K562 (cell line): ENCODE results near the gene ADAMTS7. TPM values are rescaled to one million over a fixed set of nuclear protein-coding genes. Genes with fewer than 3 reads are reported as not detected.

Source experiments
- ELK3 ChIP-seq: fragments of 450-650 bp; formaldehyde crosslinking; IDR thresholded peaks from 2 replicates; pipeline ENCODE4 v1.4.0; 2020; ENCODE audit warnings: mild to moderate bottlenecking
- GATAD2B ChIP-seq: fragments of 450-650 bp; IDR thresholded peaks from 2 replicates; pipeline ENCODE4 v1.6.1; 2017; ENCODE audit warnings: mild to moderate bottlenecking, borderline replicate concordance
- KAT7 ChIP-seq: sonication (generic); formaldehyde crosslinking; IDR thresholded peaks from 2 replicates; pipeline ENCODE4 v1.8.0; 2022; ENCODE audit warnings: missing genetic modification reagents, mild to moderate bottlenecking, borderline replicate concordance
- MIER1 ChIP-seq: fragments of 450-650 bp; IDR thresholded peaks from 2 replicates; pipeline ENCODE4 v1.6.1; 2016; ENCODE audit warnings: antibody characterized with exemption, mild to moderate bottlenecking, low read depth
- NR4A1 ChIP-seq, 2 experiments: fragments of 250-450 bp in 1 of 2; fragments of 450-650 bp in 1 of 2; sonication (Bioruptor Pico) in 1 of 2; IDR thresholded peaks; 2 replicates each; pipeline versions ENCODE4 v1.4.0 to v1.6.1; 2016 to 2020; ENCODE audit warnings: mild to moderate bottlenecking in 2 of 2, missing compliant biosample characterization in 1 of 2, missing genetic modification characterization in 1 of 2, moderate library complexity in 1 of 2
- RAD51 ChIP-seq: fragments of 450-650 bp; IDR thresholded peaks from 2 replicates; pipeline ENCODE4 v1.7.1; 2016; ENCODE audit warnings: low read depth, mild to moderate bottlenecking, borderline replicate concordance
- SAFB ChIP-seq: fragments of 200-400 bp; formaldehyde crosslinking; IDR thresholded peaks from 2 replicates; pipeline ENCODE4 v1.6.1; 2017; ENCODE audit warnings: low read depth, low read length, borderline replicate concordance
- SMARCA4 ChIP-seq: fragments of 450-650 bp; IDR thresholded peaks from 2 replicates; pipeline ENCODE4 v1.6.1; 2016
- SRSF7 ChIP-seq: fragments of 200-400 bp; formaldehyde crosslinking; optimal IDR thresholded peaks from 2 replicates; pipeline ENCODE3; 2017; ENCODE audit warnings: mild to moderate bottlenecking, low read depth, low read length
- TCF7L2 ChIP-seq: fragments of 150-350 bp; IDR thresholded peaks from 2 replicates; pipeline ENCODE4 v1.6.1; 2016; ENCODE audit warnings: low read depth, mild to moderate bottlenecking, low read length, moderate library complexity
- TEAD4 ChIP-seq, 2 experiments: sonication (generic) in 1 of 2; formaldehyde crosslinking in 1 of 2; IDR thresholded peaks; 2 replicates each; pipeline versions ENCODE4 v1.6.1 to v1.8.0; 2012 to 2022; ENCODE audit warnings: borderline replicate concordance in 1 of 2, inconsistent platforms in 1 of 2, low read length in 1 of 2, mild to moderate bottlenecking in 1 of 2, missing genetic modification reagents in 1 of 2
- YY1 ChIP-seq, 3 experiments: IDR thresholded peaks; 2 replicates each; pipeline ENCODE4 v1.6.1; 2011; ENCODE audit warnings: low read length in 2 of 3, mild to moderate bottlenecking in 2 of 3, moderate library complexity in 2 of 3, borderline replicate concordance in 1 of 3, control low read depth in 1 of 3, low read depth in 1 of 3; ENCODE audit not compliant: insufficient read depth in 3 of 3, insufficient replicate concordance in 2 of 3, control insufficient read depth in 1 of 3, insufficient read length in 1 of 3; ENCODE audit errors: extremely low read depth in 1 of 3
- ZBTB1 ChIP-seq: sonication (generic); formaldehyde crosslinking; IDR thresholded peaks from 2 replicates; pipeline ENCODE4 v1.8.1; 2023; ENCODE audit warnings: missing genetic modification reagents, low read depth, mild to moderate bottlenecking, borderline replicate concordance
- ZNF23 ChIP-seq: fragments of 250-450 bp; sonication (Bioruptor Pico); IDR thresholded peaks from 2 replicates; pipeline ENCODE4 v1.4.0; 2020; ENCODE audit warnings: mild to moderate bottlenecking
- polyA plus RNA-seq, 8 experiments: library from polyadenylated mRNA; depleted of rRNA in 4 of 8; stranded (reverse) in 5 of 8; unstranded in 3 of 8; fragments of >200 nt; fragmentation: Nextera tagmentation in 2 of 8; fragmentation: Illumina TruSeq in 1 of 8; extraction: Ambion mirVana in 2 of 8; extraction: Trizol in 1 of 8; gene quantifications; 2 replicates each; pipeline versions ENCODE4 v1.2.1 to v1.2.3, GENCODE V29; 2011 to 2014; ENCODE audit warnings: inconsistent platforms in 1 of 8, missing spikeins in 1 of 8
- total RNA-seq, 7 experiments: library from RNA; depleted of rRNA in 6 of 7; stranded (reverse); fragments of >200 nt in 6 of 7; fragmentation: Illumina TruSeq in 2 of 7; extraction: Trizol in 2 of 7; gene quantifications; 2 replicates each; pipeline versions ENCODE4 v1.2.1 to v1.2.3, GENCODE V29; 2011 to 2021; ENCODE audit warnings: low replicate concordance in 1 of 7
- TF ChIP-seq, protein P1 (sequence below): fragments of 250-450 bp; sonication (Bioruptor Pico); IDR thresholded peaks from 2 replicates; pipeline ENCODE4 v1.4.0; 2020; ENCODE audit warnings: mild to moderate bottlenecking, moderate library complexity
- TF ChIP-seq, protein P2 (sequence below): fragments of 250-450 bp; sonication (Bioruptor Pico); IDR thresholded peaks from 2 replicates; pipeline ENCODE4 v1.5.0; 2021; ENCODE audit warnings: mild to moderate bottlenecking, moderate library complexity
- TF ChIP-seq, protein P3 (sequence below): fragments of 450-650 bp; IDR thresholded peaks from 2 replicates; pipeline ENCODE4 v1.7.1; 2018; ENCODE audit warnings: mild to moderate bottlenecking, low read depth; ENCODE audit not compliant: partially characterized antibody

The ADAMTS7 gene
- total and polyA plus RNA-seq, 9 of the 15 experiments (the other 6 are each of a cell fraction or from before 2014, with no cell fraction given), result 0.05 to 0.07 TPM; not detected in 7

- TF ChIP-seq, protein P1, sequence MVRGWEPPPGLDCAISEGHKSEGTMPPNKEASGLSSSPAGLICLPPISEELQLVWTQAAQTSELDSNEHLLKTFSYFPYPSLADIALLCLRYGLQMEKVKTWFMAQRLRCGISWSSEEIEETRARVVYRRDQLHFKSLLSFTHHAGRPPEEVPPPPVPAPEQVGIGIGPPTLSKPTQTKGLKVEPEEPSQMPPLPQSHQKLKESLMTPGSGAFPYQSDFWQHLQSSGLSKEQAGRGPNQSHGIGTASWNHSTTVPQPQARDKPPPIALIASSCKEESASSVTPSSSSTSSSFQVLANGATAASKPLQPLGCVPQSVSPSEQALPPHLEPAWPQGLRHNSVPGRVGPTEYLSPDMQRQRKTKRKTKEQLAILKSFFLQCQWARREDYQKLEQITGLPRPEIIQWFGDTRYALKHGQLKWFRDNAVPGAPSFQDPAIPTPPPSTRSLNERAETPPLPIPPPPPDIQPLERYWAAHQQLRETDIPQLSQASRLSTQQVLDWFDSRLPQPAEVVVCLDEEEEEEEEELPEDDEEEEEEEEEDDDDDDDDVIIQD (CRISPR knock-in tag), result no peak
- TF ChIP-seq TCF7L2 (no peak), ZNF23 (no peak), TEAD4 (IDR thresholded peaks at IDR 0.05; ENCODE audit: low read length) (peak; percentile 69), TEAD4 (CRISPR knock-in tag; IDR thresholded peaks at IDR 0.05; ENCODE audit: borderline replicate concordance) (no peak), GATAD2B (no peak), MIER1 (no peak), SMARCA4 (no peak), SAFB (no peak), ZBTB1 (no peak), RAD51 (no peak), NR4A1 (CRISPR knock-in tag; IDR thresholded peaks at IDR 0.05) (no peak), NR4A1 (tag; IDR thresholded peaks at IDR 0.05) (no peak), YY1 (IDR thresholded peaks at IDR 0.05; ENCODE audit: borderline replicate concordance in 1 of 3, control insufficient read depth in 1 of 3, extremely low read depth in 1 of 3, insufficient read depth in 3 of 3, insufficient read length in 1 of 3, insufficient replicate concordance in 2 of 3, low read depth in 1 of 3, low read length in 2 of 3) (peak in 2 of 3 experiments; percentile 58 to 84), KAT7 (CRISPR knock-in tag) (no peak), SRSF7 (no peak), ELK3 (no peak)
- TF ChIP-seq, protein P2, sequence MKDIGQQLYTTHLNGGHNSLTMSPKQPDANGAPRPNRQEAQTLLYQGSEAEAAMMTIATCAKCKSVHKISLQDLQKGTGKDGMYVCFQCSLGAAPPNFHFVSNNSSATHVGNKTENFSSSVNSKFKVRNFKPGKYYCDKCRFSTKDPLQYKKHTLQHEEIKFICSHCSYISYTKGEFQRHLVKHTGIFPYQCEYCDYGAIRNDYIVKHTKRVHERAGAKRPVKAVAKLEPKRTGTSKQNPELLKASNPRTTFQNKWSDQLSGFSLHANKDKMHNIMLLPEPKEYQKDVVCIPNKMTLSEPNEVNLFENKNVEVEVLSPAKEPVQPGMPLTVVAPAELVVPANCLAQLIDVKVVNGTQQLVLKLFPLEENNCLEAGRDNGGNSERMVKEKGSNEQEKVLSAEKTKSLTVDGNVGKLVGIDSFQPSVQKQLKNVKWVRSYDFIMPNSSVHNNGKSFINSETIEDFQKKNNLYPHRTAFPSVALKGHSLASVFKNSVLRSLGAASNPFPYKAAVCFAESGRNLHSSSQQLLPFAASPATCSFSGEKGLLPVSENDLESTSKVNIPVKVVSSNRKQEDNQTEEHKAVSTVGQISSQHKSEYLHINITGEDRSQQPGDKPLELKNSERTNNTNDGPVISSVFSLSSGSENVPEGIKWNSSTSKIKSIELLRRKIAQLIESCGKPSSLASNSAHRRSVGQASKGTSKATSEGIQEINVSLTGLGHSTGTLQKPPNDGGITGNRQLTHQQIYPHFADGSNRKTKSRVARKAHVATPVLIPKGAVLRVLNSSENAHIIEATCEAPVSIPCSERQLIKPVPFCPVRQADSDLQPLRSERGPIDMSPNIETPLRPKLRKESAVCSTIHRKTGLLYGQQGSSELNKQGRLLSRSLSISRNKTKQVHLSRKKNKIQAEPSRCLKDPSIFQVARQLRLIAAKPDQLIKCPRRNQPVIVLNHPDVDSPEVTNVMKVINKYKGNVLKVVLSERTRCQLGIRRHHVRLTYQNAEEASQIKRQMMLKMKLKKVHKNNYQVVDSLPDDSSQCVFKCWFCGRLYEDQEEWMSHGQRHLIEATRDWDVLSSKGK (CRISPR knock-in tag), result no peak
- TF ChIP-seq, protein P3, sequence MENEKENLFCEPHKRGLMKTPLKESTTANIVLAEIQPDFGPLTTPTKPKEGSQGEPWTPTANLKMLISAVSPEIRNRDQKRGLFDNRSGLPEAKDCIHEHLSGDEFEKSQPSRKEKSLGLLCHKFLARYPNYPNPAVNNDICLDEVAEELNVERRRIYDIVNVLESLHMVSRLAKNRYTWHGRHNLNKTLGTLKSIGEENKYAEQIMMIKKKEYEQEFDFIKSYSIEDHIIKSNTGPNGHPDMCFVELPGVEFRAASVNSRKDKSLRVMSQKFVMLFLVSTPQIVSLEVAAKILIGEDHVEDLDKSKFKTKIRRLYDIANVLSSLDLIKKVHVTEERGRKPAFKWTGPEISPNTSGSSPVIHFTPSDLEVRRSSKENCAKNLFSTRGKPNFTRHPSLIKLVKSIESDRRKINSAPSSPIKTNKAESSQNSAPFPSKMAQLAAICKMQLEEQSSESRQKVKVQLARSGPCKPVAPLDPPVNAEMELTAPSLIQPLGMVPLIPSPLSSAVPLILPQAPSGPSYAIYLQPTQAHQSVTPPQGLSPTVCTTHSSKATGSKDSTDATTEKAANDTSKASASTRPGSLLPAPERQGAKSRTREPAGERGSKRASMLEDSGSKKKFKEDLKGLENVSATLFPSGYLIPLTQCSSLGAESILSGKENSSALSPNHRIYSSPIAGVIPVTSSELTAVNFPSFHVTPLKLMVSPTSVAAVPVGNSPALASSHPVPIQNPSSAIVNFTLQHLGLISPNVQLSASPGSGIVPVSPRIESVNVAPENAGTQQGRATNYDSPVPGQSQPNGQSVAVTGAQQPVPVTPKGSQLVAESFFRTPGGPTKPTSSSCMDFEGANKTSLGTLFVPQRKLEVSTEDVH, result no peak
These were observed 48.9 kb upstream of the ADAMTS7 start (continued) for GRCh38 chr15:78859971-78860719.
